Skin epidermis (tissue), 12 donors: ENCODE results near the gene GPC3.

Source experiments
- H3K27ac ChIP-seq, 21 experiments: fragments of 200-600 bp; sonication (generic) in 11 of 21; one replicate each; pipeline ENCODE4 v1.5.0; 2020; ENCODE audit warnings: mild to moderate bottlenecking in 3 of 21, inconsistent platforms in 2 of 21, moderate library complexity in 2 of 21
- H3K4me3 ChIP-seq, 7 experiments: fragments of 200-600 bp; sonication (generic) in 2 of 7; one replicate each; pipeline ENCODE4 v1.5.0; 2020; ENCODE audit warnings: inconsistent platforms in 2 of 7, mild to moderate bottlenecking in 2 of 7, moderate library complexity in 1 of 7

The GPC3 gene

DNA sequence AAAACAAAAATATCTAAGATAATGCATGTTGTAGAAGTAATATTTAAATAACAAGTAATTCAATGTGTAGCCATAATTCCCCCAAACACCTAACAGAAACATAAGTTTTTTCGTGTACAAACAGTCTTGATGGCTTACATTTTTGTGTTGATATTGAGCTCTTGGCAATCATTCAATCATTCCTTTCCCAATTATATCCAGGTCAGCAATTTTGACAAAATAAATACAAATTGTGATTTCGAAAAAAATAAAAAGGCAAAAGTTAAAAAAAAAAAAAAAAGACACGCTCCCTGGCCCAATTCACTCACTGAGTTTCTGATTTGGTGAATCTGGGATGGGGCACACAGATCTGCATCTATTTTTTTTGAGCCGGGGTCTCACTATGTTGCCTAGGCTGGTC, 382.5 kb downstream of the GPC3 start:
- no peak overlapping the region for H3K27ac ChIP-seq
- H3K4me3 ChIP-seq, result no peak overlapping the region

DNA sequence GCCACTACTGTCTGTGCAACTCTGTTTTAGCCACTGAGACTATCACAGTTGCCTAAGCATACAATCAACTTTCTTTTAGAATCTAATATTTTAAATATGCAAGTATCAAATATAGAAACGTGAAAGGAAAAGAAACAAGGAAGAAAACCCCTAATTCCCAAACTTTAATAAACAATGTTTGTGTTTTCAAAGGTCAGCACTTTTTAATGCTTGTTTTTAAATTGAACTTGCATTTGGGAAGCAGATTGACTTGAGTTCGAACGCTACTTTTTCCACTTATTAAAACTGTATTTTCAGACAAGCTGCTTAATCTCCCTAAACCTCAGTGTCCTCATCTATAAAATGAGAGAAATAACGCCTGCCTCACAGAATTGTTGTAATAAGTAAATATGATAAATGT, 384.3 kb downstream of the GPC3 start:
- no peak overlapping the region for H3K4me3 ChIP-seq
- no peak overlapping the region for H3K27ac ChIP-seq

DNA sequence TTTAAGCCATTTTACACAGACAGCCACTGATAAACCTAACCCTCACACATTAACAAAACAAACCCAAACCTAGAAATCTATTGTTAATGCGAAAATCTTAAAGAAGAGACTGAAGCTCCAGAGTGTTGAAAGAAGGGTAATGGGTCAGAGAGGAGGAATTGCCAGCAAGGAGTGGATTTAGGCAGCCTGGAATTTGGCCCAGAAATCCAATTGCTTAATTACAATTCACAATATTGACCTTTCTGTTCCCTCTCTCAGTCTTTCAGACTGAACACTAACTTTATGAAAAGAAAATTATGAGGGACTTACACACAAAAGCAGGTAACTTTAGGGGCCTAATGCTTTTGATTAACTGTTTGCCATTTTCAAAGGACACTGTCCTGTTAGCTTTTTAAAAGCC, 384.9 kb downstream of the GPC3 start:
- Histone ChIP-seq H3K27ac (no peak overlapping the region), H3K4me3 (no peak overlapping the region)

DNA sequence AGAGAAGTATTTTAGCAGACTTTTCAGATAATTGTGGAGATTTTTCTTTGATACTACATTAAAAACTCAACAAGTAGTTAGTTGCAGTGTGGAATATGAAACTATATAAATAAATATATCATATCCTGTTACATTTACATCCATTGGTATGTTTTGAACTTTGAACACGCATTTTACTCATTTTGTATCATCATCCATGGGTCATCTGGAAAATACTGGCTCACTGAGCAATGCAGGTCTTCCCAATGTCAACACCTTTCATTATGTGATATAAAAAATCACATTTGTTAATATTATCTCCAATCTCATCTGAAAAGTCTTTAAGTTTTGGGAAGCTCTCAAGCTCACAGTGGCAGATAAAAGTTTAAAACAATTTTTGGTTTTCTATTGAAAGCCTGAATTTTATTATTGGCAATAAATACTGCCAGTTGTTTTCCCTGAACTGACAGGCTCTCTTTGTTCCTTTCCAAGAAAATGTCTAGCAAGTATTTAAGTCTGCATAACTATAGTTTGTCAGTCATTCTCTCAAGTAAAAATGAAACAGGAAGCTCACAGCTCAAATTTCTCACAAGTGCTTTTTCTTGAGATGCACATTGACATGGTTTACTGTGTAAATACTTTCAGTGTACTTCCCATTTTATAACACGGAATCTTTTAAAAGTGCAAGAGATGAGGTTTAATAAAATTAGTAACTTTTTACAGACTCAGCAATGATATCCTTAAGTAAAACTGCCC, 386.6 kb downstream of the GPC3 start:
- Histone ChIP-seq H3K4me3 (no peak overlapping the region), H3K27ac (no peak overlapping the region)

DNA sequence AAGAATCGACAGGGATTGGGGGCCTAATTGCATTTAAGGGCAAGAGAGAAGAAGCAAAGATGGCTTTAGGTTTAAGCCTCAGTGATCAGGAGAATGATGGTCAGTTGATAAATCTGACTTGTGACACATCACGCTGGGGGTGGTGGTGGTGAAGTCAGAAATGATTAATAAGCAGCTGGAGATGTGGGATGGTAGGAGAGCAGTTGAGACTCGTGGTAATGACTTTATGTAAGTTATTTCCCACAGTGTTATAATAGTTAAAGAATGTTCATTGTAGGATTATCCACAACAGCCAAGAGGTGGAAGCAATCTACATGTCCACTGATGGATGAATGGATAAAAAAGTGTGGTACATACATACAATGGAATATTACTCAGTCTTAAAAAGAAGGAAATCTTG, 391.2 kb downstream of the GPC3 start:
- Histone ChIP-seq H3K27ac (no peak overlapping the region), H3K4me3 (no peak overlapping the region)

DNA sequence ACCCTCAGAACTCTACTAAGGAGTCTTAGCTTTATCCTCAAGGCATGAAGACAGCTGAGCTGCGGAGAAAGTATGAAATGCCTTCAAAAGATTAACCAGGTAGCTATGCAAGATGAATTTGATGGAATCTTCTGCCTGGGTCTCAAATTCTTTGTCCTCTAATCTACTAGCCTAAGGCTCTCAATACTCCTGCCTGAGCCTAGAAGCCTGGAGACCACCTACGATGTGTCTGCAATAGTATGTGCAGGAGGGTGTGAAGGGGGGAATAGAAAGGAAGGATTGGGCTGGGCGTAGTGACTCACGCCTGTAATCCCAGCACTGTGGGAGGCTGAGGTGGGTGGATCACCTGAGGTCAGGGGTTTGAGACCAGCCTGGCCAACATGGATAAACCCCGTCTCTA, 391.9 kb downstream of the GPC3 start:
- no peak overlapping the region for H3K4me3 ChIP-seq
- no peak overlapping the region for H3K27ac ChIP-seq

DNA sequence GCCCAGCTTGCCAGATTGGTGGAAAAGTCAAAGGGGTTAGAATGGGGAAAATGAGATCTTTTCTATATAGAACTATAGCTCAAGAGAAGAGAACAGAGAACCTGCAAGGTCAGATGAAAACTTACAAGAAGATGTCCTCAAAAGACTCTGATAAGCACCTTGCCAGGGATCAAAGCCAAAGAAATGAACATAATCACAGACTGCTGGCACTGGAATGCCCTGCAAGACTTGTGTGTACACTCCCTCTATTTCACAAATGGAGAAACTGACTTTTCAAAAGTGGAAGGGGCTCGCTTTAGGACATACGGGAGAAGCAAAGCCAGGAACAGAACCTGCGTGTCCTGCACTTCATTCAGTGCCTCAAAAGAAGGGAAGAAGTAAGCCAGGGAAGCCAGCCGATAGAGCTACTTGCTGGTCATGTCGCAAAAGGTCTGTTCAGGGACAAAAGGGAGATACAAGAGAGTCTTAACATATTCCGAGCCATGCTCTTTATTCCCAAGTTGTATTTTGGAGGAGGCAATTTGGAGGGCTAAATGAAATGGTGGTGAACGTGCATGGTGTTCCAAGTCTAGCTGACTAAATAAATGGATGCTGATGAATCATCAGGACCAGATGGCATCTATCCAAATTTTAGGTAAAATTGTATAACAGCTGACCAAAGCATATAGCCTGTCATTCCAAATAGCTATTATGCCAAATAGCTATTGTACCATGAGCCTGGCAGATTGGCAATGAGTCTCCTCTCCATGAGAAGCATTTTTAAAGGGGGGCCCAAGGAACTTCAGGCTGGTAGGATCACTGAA, 394.5 kb downstream of the GPC3 start:
- Histone ChIP-seq H3K4me3 (no peak overlapping the region), H3K27ac (no peak overlapping the region)

DNA sequence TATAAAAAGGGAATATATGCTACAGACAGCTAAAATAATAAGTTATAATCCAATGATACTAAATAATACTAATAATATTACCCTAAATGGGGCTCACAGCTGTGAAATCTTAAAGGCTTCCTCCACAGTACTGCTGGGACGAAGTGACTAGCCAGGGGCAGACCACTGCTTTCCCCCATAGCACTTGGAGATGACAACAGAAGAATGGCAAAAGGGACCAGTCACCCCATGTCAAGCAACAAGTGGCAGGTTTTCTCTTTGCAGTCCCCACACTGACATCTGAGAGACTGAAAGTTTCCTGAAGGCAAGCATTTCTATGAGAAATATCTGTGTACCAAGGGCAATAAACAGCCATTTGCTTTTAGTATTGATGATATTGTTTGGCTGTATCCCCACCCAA, 396.6 kb downstream of the GPC3 start:
- no peak overlapping the region for H3K4me3 ChIP-seq
- H3K27ac ChIP-seq, result no peak overlapping the region

DNA sequence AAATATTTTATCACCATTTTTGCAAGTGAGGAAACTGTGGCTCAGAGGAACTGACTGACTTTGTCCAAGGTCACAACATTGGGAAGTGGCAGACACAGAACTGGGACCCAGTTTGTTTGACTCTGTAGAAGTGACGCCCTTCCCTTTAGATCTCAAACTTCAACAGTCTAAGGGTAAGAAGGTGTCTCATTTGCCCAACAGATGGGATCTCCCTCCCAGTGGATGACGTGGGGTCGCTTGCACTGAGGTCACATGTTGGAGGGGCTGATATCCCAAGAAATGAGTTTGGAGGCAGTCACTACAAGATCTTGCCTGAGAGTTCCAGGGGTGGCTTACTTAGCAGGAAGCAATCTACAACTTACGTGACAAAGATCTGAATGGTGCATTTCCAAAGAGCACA, 397.6 kb downstream of the GPC3 start:
- Histone ChIP-seq H3K27ac (no peak overlapping the region), H3K4me3 (no peak overlapping the region)

DNA sequence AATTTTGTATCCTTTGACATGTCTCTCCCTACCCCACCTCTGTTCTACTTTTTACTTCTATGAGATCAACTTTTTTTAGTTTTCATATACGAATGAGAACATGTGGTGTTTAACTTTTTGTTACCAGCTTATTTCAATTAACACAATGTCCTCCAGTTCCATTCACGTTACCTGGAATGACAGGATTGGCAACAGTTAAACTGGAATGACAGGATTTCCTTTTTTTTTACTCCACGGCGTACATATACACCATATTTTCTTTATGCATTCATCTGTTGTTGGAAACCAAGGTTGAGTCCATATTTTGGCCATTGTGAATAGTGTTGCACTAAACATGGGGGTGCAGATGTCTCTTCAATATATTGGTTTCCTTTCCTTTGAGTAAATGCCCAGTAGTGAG, 398.3 kb downstream of the GPC3 start:
- Histone ChIP-seq H3K27ac (no peak overlapping the region), H3K4me3 (no peak overlapping the region)

DNA sequence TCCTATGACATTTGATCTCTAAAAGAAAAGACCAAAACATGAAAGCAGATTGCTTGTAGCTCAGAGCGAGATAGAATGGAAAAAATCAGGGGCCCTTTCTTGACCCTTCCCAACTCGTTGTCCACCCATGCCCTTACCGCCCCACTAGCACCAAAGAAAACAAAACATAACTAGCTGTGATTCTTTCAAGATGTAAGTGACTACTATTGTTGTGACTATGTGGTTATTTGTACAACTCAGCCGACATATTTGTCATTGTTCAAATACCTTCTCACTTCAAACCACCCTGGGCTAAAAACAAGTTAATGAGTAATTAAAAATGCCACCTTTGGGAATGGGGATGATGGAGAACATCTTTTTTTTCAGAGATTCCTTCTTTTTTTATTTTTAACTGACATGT, 399.0 kb downstream of the GPC3 start:
- Histone ChIP-seq H3K4me3 (no peak overlapping the region), H3K27ac (no peak overlapping the region)

DNA sequence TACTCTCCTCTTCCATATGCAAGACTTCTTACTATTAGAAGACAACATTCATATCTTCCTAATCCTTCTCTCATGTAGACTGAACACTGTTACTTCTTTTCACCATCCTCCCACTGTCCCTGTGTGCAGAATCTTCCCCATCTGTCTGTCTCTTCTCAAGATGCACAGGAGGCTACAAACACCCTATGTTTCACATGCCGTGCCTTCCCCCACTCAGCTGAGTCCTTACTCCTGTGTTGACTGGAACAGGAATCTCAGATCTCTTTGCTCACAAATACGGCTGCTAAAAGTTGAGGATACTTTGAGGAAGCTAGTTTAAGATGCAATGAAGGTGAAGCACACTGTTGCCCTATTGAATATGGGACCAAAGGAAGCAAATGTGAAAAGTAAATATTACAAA, 401.6 kb downstream of the GPC3 start:
- H3K4me3 ChIP-seq, result no peak overlapping the region
- H3K27ac ChIP-seq, result no peak overlapping the region

DNA sequence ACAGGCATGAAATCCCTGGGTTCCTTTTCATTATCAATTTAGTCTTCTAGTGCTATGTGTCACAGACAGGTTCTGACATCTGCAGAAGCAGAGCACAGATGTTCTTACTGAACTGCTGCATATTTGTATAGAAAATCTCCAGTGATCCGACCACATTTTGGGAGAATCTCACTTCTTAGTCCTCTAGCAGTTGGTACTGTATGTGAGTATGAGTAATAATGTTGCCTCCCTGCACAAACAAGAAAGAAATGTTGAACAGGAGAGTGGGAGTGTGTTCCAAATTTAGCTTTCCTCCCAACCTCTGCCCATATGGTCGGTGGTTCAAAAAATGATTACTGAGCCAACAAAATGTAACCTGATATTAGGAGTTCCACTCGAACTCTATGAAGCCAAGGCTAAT, 404.8 kb downstream of the GPC3 start:
- Histone ChIP-seq H3K27ac (no peak overlapping the region), H3K4me3 (no peak overlapping the region)

DNA sequence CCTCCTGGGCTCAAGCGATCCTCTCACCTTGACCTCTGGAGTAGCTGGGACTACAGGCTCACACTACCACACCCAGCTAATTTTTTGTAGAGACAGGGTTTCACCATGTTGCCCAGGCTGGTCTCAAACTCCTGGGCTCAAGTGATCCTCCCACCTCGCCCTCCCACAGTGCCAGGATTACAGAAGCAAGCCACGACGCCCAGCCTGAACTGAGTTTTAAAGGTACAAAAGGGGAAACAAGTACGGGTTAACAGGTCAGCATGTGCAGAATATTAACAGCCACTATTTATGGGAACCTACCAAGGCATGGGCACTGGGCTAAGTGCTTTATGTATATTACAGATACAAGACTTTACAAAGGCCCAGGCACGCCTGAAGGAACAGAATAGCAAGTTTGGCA, 405.8 kb downstream of the GPC3 start:
- no peak overlapping the region for H3K27ac ChIP-seq
- H3K4me3 ChIP-seq, result no peak overlapping the region

DNA sequence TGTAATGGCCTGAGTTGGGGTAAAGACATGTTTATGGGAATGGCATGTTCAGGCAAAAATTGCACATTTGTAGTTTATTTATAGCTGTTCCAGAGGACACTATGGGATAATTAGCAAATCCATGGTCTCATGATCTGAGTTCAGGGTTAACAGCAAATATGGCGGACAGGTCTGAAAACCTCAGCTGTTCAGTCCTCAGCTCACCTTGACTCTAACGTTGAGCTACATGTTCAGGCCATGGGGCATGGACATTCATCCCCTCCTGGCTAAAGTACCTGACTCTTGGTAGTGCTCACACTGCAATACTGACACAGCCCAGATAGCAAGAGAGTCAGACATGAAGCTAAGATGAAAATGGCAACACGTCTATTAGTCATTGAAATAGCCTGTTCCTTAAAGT, 408.5 kb downstream of the GPC3 start:
- no peak overlapping the region for H3K27ac ChIP-seq
- no peak overlapping the region for H3K4me3 ChIP-seq

DNA sequence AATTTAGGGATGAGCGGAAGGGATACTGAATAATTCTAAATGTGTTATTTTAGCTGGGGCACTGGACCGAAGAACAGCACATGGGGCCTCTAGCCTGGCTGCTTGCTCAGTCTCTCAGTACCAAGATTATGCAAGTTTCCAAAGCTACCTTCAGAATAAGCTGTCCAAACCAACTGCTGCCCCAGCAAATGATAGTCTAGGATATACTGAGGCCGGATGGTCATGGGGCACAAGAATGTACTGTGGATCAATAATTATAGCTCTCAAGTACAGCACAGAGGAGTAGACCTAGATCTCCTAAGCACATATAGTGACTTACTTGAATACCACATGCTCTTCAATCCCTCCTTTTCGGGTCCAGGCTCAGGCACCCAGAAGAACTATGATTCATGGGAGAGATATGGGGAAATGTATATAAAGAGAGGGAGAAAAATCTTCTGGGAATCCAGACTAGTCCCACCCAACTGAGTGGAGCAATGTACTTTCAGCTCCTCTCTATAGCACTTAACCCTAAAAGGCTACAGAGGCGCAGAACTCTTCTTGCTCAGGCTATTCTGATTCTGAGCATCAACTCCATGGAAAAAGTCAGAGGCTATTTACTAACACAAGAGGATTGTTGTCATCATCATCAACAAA, 409.8 kb downstream of the GPC3 start:
- Histone ChIP-seq H3K4me3 (no peak overlapping the region), H3K27ac (no peak overlapping the region)

DNA sequence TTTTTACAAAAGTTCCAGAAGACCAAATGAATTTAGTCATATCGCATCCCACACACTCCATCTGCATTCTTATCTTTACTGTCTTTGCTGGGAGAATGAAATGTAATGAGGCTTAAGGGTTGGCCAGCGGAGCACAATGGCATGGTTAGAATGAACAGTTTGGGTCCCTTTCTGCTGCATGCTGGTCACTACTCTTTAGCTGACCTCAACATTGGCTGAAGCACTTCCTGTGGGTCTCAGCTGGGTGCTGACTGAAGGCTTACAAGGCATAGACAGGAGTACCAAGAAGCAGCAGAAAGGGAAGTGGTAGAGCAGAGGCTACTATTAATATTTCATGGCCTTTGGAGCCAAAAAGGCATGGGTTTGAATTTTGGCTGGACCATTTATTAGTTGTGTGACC, 410.7 kb downstream of the GPC3 start:
- Histone ChIP-seq H3K4me3 (no peak overlapping the region), H3K27ac (no peak overlapping the region)

DNA sequence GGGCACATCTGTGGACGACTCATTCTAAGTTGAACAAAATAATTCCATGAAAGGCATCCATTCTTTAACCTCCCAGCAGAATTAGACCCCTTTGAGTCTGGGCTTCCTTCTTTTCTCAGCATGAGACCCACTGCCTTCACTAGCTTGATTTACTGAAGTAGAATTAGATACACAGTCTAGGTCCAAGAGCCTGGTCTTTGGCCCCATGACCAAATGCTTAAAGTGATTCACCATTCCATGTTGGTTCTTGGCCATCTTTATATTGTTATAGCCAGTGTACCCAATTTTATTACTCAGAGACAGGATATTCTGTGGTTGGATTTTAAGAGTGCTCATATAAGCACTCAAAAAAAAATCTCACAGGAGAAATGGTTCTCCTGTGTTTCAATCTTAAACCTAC, 414.8 kb downstream of the GPC3 start:
- no peak overlapping the region for H3K27ac ChIP-seq
- no peak overlapping the region for H3K4me3 ChIP-seq

DNA sequence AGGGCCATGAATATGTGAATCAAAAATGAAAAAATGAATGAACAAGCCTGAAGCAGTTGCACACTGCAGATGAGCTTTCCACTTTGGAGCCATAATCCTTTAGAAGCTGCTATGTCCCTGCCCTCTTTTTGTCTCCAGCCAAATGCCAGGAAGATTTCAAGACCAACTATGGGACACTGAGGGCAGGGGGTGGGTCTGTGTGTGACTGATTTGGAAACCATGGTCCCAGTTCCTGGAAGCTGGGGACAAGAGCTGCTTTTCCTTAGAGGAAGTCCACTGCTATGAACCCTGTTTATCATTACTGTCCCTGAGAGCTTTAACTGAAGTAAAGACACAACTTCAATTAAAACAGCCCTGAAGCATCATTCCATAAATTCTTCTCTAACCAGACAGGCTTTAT, 416.2 kb downstream of the GPC3 start:
- no peak overlapping the region for H3K4me3 ChIP-seq
- no peak overlapping the region for H3K27ac ChIP-seq

DNA sequence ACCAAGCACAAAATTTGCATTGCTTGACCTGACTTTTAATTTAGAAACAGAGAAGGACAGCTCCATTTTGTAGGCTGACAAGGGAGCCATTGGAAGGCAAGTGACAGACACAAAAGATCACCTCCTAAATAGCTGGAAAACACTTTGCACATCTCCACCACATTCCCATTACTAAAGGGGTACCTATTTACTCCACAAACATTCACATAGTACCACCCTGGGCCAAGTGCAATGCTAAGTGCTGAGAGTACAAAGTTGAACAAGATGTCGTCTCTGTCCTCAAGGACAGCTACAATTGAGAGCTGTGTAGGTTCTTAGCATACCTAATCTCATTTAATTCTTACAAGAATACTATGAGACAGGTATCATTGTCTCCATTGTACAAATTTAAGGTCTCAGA, 417.3 kb downstream of the GPC3 start:
- no peak overlapping the region for H3K27ac ChIP-seq
- no peak overlapping the region for H3K4me3 ChIP-seq

DNA sequence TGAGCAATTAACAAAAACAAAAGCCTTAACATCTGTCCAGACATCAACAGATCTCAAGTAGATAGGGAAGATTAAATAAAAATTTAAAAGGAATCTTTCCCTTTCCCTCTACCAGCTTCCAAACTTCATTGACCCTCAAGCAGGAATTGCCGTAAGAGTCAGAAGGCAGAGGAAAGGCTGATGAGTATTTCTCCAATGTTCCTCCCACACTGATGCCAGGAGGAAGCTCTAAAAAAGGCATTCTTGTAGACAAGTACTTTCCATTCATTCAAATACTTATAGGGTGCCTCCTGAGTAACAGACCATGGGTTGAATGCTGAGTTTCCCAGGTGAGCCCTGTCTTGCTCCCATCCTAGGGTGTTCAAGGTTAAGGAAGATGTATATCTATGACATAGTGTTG, 418.5 kb downstream of the GPC3 start:
- no peak overlapping the region for H3K27ac ChIP-seq
- no peak overlapping the region for H3K4me3 ChIP-seq
